DOHH2 (cell line): ENCODE measurements around the gene LRRC8B.

Source experiments
- H3F3A ChIP-seq: fragments of 200-600 bp; sonication (generic), shearing (Covaris generic); 2 replicates; pipeline ENCODE4 v1.6.0; 2016; ENCODE audit warnings: antibody characterized with exemption, mild to moderate bottlenecking; ENCODE audit not compliant: control insufficient read depth, insufficient read depth
- H3K27ac ChIP-seq: fragments of 200-600 bp; sonication (generic); 2 replicates; pipeline ENCODE4 v1.5.1; 2014; ENCODE audit warnings: low read depth, mild to moderate bottlenecking, low read length, moderate library complexity
- H3K27me3 ChIP-seq: fragments of 200-600 bp; sonication (generic); 2 replicates; pipeline ENCODE4 v1.6.1; 2014; ENCODE audit warnings: mild to moderate bottlenecking, low read length, mixed read lengths; ENCODE audit not compliant: control insufficient read depth
- H3K36me3 ChIP-seq: fragments of 200-600 bp; sonication (generic); 2 replicates; pipeline ENCODE4 v1.6.1; 2014; ENCODE audit warnings: mild to moderate bottlenecking, low read length, moderate library complexity, mixed read lengths; ENCODE audit not compliant: control insufficient read depth
- H3K4me1 ChIP-seq: fragments of 200-600 bp; sonication (generic); 2 replicates; pipeline ENCODE4 v1.6.1; 2014; ENCODE audit warnings: mild to moderate bottlenecking, low read length, mixed read lengths; ENCODE audit not compliant: control insufficient read depth
- H3K4me2 ChIP-seq: fragments of 200-600 bp; sonication (generic); 2 replicates; pipeline ENCODE4 v1.6.0; 2014; ENCODE audit warnings: mild to moderate bottlenecking, low read length, moderate library complexity
- H3K4me3 ChIP-seq: fragments of 200-600 bp; sonication (generic); 2 replicates; pipeline ENCODE4 v1.5.1; 2014; ENCODE audit warnings: mild to moderate bottlenecking, low read length, mixed read lengths
- H3K79me2 ChIP-seq: fragments of 200-600 bp; sonication (generic); 2 replicates; pipeline ENCODE4 v1.6.1; 2014; ENCODE audit warnings: mild to moderate bottlenecking, low read length, mixed read lengths; ENCODE audit not compliant: control insufficient read depth
- H3K9me2 ChIP-seq: fragments of 200-600 bp; sonication (generic); replicated peaks from 2 replicates; pipeline ENCODE4 v1.6.1; 2014; ENCODE audit warnings: mild to moderate bottlenecking, low read length, mixed read lengths; ENCODE audit not compliant: control insufficient read depth
- H3K9me3 ChIP-seq: fragments of 200-600 bp; sonication (generic); 2 replicates; pipeline ENCODE4 v1.6.1; 2014; ENCODE audit warnings: antibody characterized with exemption, low read length, mixed read lengths; ENCODE audit not compliant: control insufficient read depth, insufficient read depth
- H4K20me1 ChIP-seq: fragments of 200-600 bp; sonication (generic); 2 replicates; pipeline ENCODE4 v1.6.0; 2014; ENCODE audit warnings: low read depth, mild to moderate bottlenecking, antibody characterized with exemption, low read length, moderate library complexity; ENCODE audit not compliant: control insufficient read depth, insufficient read depth
- EZH2phosphoT487 ChIP-seq: fragments of 200-600 bp; sonication (generic); IDR thresholded peaks from 2 replicates; pipeline ENCODE4 v1.6.1; 2017; ENCODE audit warnings: borderline replicate concordance, mild to moderate bottlenecking, antibody characterized with exemption, low read length, moderate library complexity, mixed read lengths
- TF ChIP-seq, protein P1 (sequence below): fragments of 200-600 bp; sonication (generic); IDR thresholded peaks from one replicate; pipeline ENCODE4 v1.5.1; 2014; ENCODE audit warnings: antibody characterized with exemption, mild to moderate bottlenecking, low read depth, low read length; ENCODE audit not compliant: poor library complexity, severe bottlenecking

The LRRC8B gene

DNA sequence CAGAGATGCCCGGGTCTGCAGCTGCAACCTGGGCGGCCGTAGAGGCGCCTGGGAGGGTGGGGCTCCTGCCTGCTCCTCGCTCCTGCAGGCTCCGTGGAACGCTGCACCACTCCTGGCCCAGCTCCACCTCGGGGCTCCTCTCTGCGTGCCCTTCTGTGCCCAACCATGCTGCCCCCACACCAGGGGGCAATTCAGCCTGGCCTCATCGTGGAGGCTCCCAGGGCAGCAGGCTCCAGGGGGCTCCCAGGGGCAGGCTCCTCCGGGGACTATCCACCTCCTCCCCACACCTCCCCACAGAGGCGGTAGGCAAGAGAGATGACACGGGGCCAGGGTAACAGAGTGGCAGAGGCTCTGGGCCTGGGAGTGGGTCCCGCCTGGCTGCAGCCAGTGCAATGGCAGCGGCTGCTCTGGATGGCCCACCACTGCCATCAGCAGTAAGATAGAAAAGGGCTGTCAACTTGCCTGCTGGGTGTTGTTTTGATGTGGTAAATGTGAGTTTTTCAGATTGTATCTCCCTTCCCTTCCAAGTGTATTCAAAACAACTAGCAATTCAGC is 85.9 kb downstream of the LRRC8B start:
- Histone ChIP-seq H3K79me2 (no peaks in the 10 kb centered on the region), H3K27me3 (peaks cover 7% of the 10 kb centered on the region), H4K20me1 (no peaks in the 10 kb centered on the region), H3K4me3 (no peak overlapping the region), H3K4me1 (no peaks in the 10 kb centered on the region), H3K4me2 (no peak overlapping the region), H3F3A (no peaks in the 10 kb centered on the region), H3K36me3 (no peaks in the 10 kb centered on the region), H3K27ac (no peak overlapping the region), H3K9me2 (no peaks in the 10 kb centered on the region), H3K9me3 (no peaks in the 10 kb centered on the region)
- TF ChIP-seq, protein P1, sequence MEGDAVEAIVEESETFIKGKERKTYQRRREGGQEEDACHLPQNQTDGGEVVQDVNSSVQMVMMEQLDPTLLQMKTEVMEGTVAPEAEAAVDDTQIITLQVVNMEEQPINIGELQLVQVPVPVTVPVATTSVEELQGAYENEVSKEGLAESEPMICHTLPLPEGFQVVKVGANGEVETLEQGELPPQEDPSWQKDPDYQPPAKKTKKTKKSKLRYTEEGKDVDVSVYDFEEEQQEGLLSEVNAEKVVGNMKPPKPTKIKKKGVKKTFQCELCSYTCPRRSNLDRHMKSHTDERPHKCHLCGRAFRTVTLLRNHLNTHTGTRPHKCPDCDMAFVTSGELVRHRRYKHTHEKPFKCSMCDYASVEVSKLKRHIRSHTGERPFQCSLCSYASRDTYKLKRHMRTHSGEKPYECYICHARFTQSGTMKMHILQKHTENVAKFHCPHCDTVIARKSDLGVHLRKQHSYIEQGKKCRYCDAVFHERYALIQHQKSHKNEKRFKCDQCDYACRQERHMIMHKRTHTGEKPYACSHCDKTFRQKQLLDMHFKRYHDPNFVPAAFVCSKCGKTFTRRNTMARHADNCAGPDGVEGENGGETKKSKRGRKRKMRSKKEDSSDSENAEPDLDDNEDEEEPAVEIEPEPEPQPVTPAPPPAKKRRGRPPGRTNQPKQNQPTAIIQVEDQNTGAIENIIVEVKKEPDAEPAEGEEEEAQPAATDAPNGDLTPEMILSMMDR = no peak
- no peak for TF ChIP-seq EZH2phosphoT487

- no peak for TF ChIP-seq EZH2phosphoT487
- TF ChIP-seq, protein P1 = no peak
- no peak overlapping the region for H3K4me2 ChIP-seq
Measured at GRCh38 chr1:89611721-89612120, 87.1 kb downstream of the LRRC8B start.

GRCh38 chr1:89613928-89614327 is 89.3 kb downstream of the LRRC8B start:
- H3K36me3 ChIP-seq = no peaks in the 10 kb centered on the region
- no peak overlapping the region for H3K27ac ChIP-seq
- H3K79me2 ChIP-seq = no peaks in the 10 kb centered on the region
- H3K4me2 ChIP-seq = no peak overlapping the region
- H3K27me3 ChIP-seq = peaks cover 2% of the 10 kb centered on the region
- H3K4me3 ChIP-seq = no peak overlapping the region
- H3K9me3 ChIP-seq = no peaks in the 10 kb centered on the region
- H3F3A ChIP-seq = no peaks in the 10 kb centered on the region
- TF ChIP-seq, protein P1 = no peak
- TF ChIP-seq EZH2phosphoT487 = no peak
- H3K4me1 ChIP-seq = no peaks in the 10 kb centered on the region
- H4K20me1 ChIP-seq = no peaks in the 10 kb centered on the region
- H3K9me2 ChIP-seq = no peaks in the 10 kb centered on the region

More at GRCh38 chr1:89611721-89612120, 87.1 kb downstream of the LRRC8B start:
- Histone ChIP-seq H3K4me1 (no peaks in the 10 kb centered on the region), H3K9me2 (no peaks in the 10 kb centered on the region), H3K27me3 (peaks cover 7% of the 10 kb centered on the region), H3K9me3 (no peaks in the 10 kb centered on the region), H3F3A (no peaks in the 10 kb centered on the region), H4K20me1 (no peaks in the 10 kb centered on the region), H3K4me3 (no peak overlapping the region), H3K36me3 (no peaks in the 10 kb centered on the region), H3K79me2 (no peaks in the 10 kb centered on the region), H3K27ac (no peak overlapping the region)
